T-cell (primary cell): ENCODE data around the gene DPH2. TPM values are rescaled to one million over a fixed set of nuclear protein-coding genes. Genes with fewer than 3 reads are reported as not detected.

Experiments used
- total RNA-seq, 35 experiments: library from RNA in 6 of 35; stranded (reverse) in 6 of 35; fragments of 120-200 nt in 1 of 35; gene quantifications; one replicate each; pipeline versions ENCODE4 v1.2.1 to v1.2.4 and lab custom pipeline; 2013 to 2026

The DPH2 gene
- total RNA-seq, 5 donors from 2014 or later (not counting 1 experiment from before 2014, with no cell fraction given), result 22.1 to 46.6 (median 41.8) TPM

Other genes starting within 250 kb of the DPH2 start
- 1 to 10 TPM in 1 of 5 donors, under 1 TPM in 3, not detected in 1; 0.35 to 1.5 (median 0.51) TPM for gene ARTN, start 36.2 kb upstream of the DPH2 start, total RNA-seq
- 10 to 100 TPM; 15.3 to 24.3 (median 22.1) TPM for gene IPO13, start 23.1 kb upstream of the DPH2 start, total RNA-seq
- 10 to 100 TPM; 57.5 to 88.6 (median 69.5) TPM for gene ATP6V0B, start 5.0 kb downstream of the DPH2 start, total RNA-seq
- 1 to 10 TPM; 1.2 to 5.3 (median 3.1) TPM for gene B4GALT2, start 9.2 kb downstream of the DPH2 start, total RNA-seq
- 1 to 10 TPM in 3 of 5 donors, under 1 TPM in 2; 0.50 to 4.3 (median 1.7) TPM for gene CCDC24, start 21.6 kb downstream of the DPH2 start, total RNA-seq
- 1 to 10 TPM in 4 of 5 donors, not detected in 1; 1.4 to 8.2 (median 6.3) TPM for gene SLC6A9, start 61.5 kb downstream of the DPH2 start, total RNA-seq
- gene KLF17, start 148.8 kb downstream of the DPH2 start, total RNA-seq, result not detected
- gene KLF18, start 171.6 kb downstream of the DPH2 start, total RNA-seq, result not detected
- 10 to 100 TPM; 60.3 to 79.9 (median 75.3) TPM for gene DMAP1, start 243.5 kb downstream of the DPH2 start, total RNA-seq